ENCODE measurements around the gene TAF7L. TPM values are rescaled to one million over a fixed set of nuclear protein-coding genes. Genes with fewer than 3 reads are reported as not detected.
"Not testable (repeated sequence)": the region's sequence is repeated elsewhere in the genome, so short reads cannot be mapped to it uniquely, and the experiment has no call there.

Gene TAF7L
- 0.21 to 0.39 TPM (median 0.30 TPM) in 3 replicates for total RNA-seq
- long read RNA-seq = 0 reads

- peaks cover 5% of the 10 kb centered on the region for H3K9me3 Mint-ChIP-seq (ENCODE audit: low read depth)
- no peak for TF ChIP-seq CTCF (IDR thresholded peaks at IDR 0.05)
- DNase-seq (ENCODE audit: low spot score) = no peak
- no peak within 1 kb of the TSS for H3K27ac Mint-ChIP-seq (ENCODE audit: unreplicated experiment)
- no peak within 1 kb of the TSS for H3K4me3 Mint-ChIP-seq (ENCODE audit: unreplicated experiment)
- no peaks in the 10 kb centered on the region for H3K27me3 Mint-ChIP-seq (ENCODE audit: low read depth)
- H3K4me1 Mint-ChIP-seq (ENCODE audit: low read depth) = no peaks in the 10 kb centered on the region
- no peaks in the 10 kb centered on the region for H3K36me3 Mint-ChIP-seq (ENCODE audit: low read depth)
Measured at GRCh38 chrX:101290957-101291603, at the start of gene TAF7L. Gene TAF7L (minus strand): TSS chrX:101291334. CDS start chrX:101287543, 3,791 bp downstream.

GRCh38 chrX:101337776-101338271 is 46.7 kb upstream of the TAF7L start:
- DNase-seq (ENCODE audit: low spot score) = no peak
- Mint-ChIP-seq H3K27me3 (ENCODE audit: low read depth) (no peaks in the 10 kb centered on the region), H3K9me3 (ENCODE audit: low read depth) (peaks cover 23% of the 10 kb centered on the region), H3K4me1 (ENCODE audit: low read depth) (no peaks in the 10 kb centered on the region), H3K4me3 (ENCODE audit: unreplicated experiment) (no peak overlapping the region), H3K36me3 (ENCODE audit: low read depth) (no peaks in the 10 kb centered on the region), H3K27ac (ENCODE audit: unreplicated experiment) (no peak overlapping the region)
- TF ChIP-seq CTCF (IDR thresholded peaks at IDR 0.05) = no peak

GRCh38 chrX:101334310-101334709 is 43.2 kb upstream of the TAF7L start:
- not testable (repeated sequence) for H3K4me3 Mint-ChIP-seq (ENCODE audit: unreplicated experiment); H3K36me3 Mint-ChIP-seq (ENCODE audit: low read depth); H3K27me3 Mint-ChIP-seq (ENCODE audit: low read depth); DNase-seq (ENCODE audit: low spot score); H3K4me1 Mint-ChIP-seq (ENCODE audit: low read depth); H3K27ac Mint-ChIP-seq (ENCODE audit: unreplicated experiment)
- H3K9me3 Mint-ChIP-seq (ENCODE audit: low read depth) = peaks cover 34% of the 10 kb centered on the region

- H3K4me3 Mint-ChIP-seq (ENCODE audit: unreplicated experiment); H3K36me3 Mint-ChIP-seq (ENCODE audit: low read depth): not testable (repeated sequence)
- H3K9me3 Mint-ChIP-seq (ENCODE audit: low read depth) = peaks cover 16% of the 10 kb centered on the region
Measured at GRCh38 chrX:101326600-101326999, 35.5 kb upstream of the TAF7L start.

GRCh38 chrX:101303790-101304189 is 12.7 kb upstream of the TAF7L start:
- H3K9me3 Mint-ChIP-seq (ENCODE audit: low read depth) = peaks cover 15% of the 10 kb centered on the region
- peaks cover 2% of the 10 kb centered on the region for H3K36me3 Mint-ChIP-seq (ENCODE audit: low read depth)
- no peaks in the 10 kb centered on the region for H3K4me1 Mint-ChIP-seq (ENCODE audit: low read depth)

More at GRCh38 chrX:101326600-101326999, 35.5 kb upstream of the TAF7L start:
- not testable (repeated sequence) for H3K27ac Mint-ChIP-seq (ENCODE audit: unreplicated experiment); H3K27me3 Mint-ChIP-seq (ENCODE audit: low read depth); DNase-seq (ENCODE audit: low spot score); H3K4me1 Mint-ChIP-seq (ENCODE audit: low read depth)

GRCh38 chrX:101295603-101296002 is 4.5 kb upstream of the TAF7L start:
- H3K4me1 Mint-ChIP-seq (ENCODE audit: low read depth); H3K4me3 Mint-ChIP-seq (ENCODE audit: unreplicated experiment); H3K27me3 Mint-ChIP-seq (ENCODE audit: low read depth); H3K36me3 Mint-ChIP-seq (ENCODE audit: low read depth); H3K27ac Mint-ChIP-seq (ENCODE audit: unreplicated experiment); DNase-seq (ENCODE audit: low spot score): not testable (repeated sequence)
- H3K9me3 Mint-ChIP-seq (ENCODE audit: low read depth) = peaks cover 14% of the 10 kb centered on the region

More at GRCh38 chrX:101303790-101304189, 12.7 kb upstream of the TAF7L start:
- Mint-ChIP-seq H3K27ac (ENCODE audit: unreplicated experiment) (no peak overlapping the region), H3K27me3 (ENCODE audit: low read depth) (no peaks in the 10 kb centered on the region), H3K4me3 (ENCODE audit: unreplicated experiment) (no peak overlapping the region)
- no peak for DNase-seq (ENCODE audit: low spot score)
- TF ChIP-seq CTCF (IDR thresholded peaks at IDR 0.05) = no peak

GRCh38 chrX:101287402-101287801 is 3.7 kb downstream of the TAF7L start:
- H3K4me1 Mint-ChIP-seq (ENCODE audit: low read depth) = no peaks in the 10 kb centered on the region
- H3K9me3 Mint-ChIP-seq (ENCODE audit: low read depth) = no peaks in the 10 kb centered on the region
- TF ChIP-seq CTCF (IDR thresholded peaks at IDR 0.05) = peak; percentile 82
- H3K36me3 Mint-ChIP-seq (ENCODE audit: low read depth) = no peaks in the 10 kb centered on the region
- no peaks in the 10 kb centered on the region for H3K27me3 Mint-ChIP-seq (ENCODE audit: low read depth)
- H3K27ac Mint-ChIP-seq (ENCODE audit: unreplicated experiment) = no peak overlapping the region
- H3K4me3 Mint-ChIP-seq (ENCODE audit: unreplicated experiment) = no peak overlapping the region
- DNase-seq (ENCODE audit: low spot score) = no peak

All from chondrocyte (in vitro differentiated cells).